K562 (cell line): Measurements from ENCODE around the gene MCC. TPM values are rescaled to one million over a fixed set of nuclear protein-coding genes. Genes with fewer than 3 reads are reported as not detected.

ENCODE experiments used
- ATAC-seq: fragments of 200-7000 bp; cut with Tn5 transposase; 3 replicates; pipeline ENCODE4 v1.9.1; 2020; ENCODE audit warnings: moderate library complexity
- BruUV-seq: library from RNA; stranded (reverse); fragments of 400-500 nt; replicated peaks from 2 replicates; lab custom pipeline; 2021; lab: Mats Ljungman, UMichigan
- CTCF ChIA-PET: fragments of 300-600 bp; formaldehyde crosslinking; extraction: SDS; loops from one replicate; lab custom pipeline; 2021; ENCODE audit warnings: low intra/inter-chr PET ratio; lab: Yijun Ruan, JAX
- POLR2A ChIA-PET: fragments of 300-600, 350-650 bp; sonication (Branson Sonifier 250); formaldehyde crosslinking; extraction: SDS; loops from one replicate; lab custom pipeline; 2021; ENCODE audit warnings: antibody characterized with exemption, inconsistent platforms; lab: Yijun Ruan, JAX
- DNase-seq, 4 experiments: peaks; one replicate each; pipeline versions ENCODE4 v3.0.0 to v3.0.0-alpha.2; 2011 to 2018; ENCODE audit warnings: low spot score in 3 of 4, mixed read lengths in 3 of 4; ENCODE audit errors: extremely low read depth in 1 of 4
- FAIRE-seq: peaks from 2 replicates; lab custom pipeline; 2011; peaks lifted over from hg19 to GRCh38; lab: Jason Lieb, UNC
- H2AFZ ChIP-seq: 2 replicates; pipeline ENCODE4 v1.6.0; 2011; ENCODE audit warnings: low read depth, low read length, control low read depth, inconsistent platforms
- H3K27ac ChIP-seq: fragments of 200-600 bp; 3 replicates; pipeline ENCODE4 v1.8.0; 2011; ENCODE audit warnings: low read depth, mild to moderate bottlenecking, control low read depth, inconsistent platforms, low read length, moderate library complexity, mixed read lengths; ENCODE audit errors: extremely low read depth
- H3K27me3 ChIP-seq, 2 experiments: fragments of 300-600 bp in 1 of 2; 2 replicates in 1 of 2; 3 replicates in 1 of 2; pipeline versions ENCODE4 v1.6.0 to v1.8.0; 2011; ENCODE audit warnings: inconsistent platforms in 2 of 2, low read length in 2 of 2, mild to moderate bottlenecking in 1 of 2, mixed read lengths in 1 of 2, moderate library complexity in 1 of 2; ENCODE audit not compliant: control insufficient read depth in 2 of 2, insufficient read depth in 2 of 2
- H3K36me3 ChIP-seq: fragments of 300-600 bp; 3 replicates; pipeline ENCODE4 v1.8.0; 2011; ENCODE audit warnings: mild to moderate bottlenecking, low read length, inconsistent platforms; ENCODE audit not compliant: control insufficient read depth, insufficient read depth
- H3K4me1 ChIP-seq, 2 experiments: fragments of 200-600 bp in 1 of 2; replicated peaks in 1 of 2; 2 replicates in 1 of 2; 3 replicates in 1 of 2; pipeline versions ENCODE4 v1.5.1 to v1.8.0; 2011; ENCODE audit warnings: inconsistent platforms in 2 of 2, low read length in 2 of 2, mild to moderate bottlenecking in 1 of 2, mixed read lengths in 1 of 2, moderate library complexity in 1 of 2; ENCODE audit not compliant: control insufficient read depth in 2 of 2, insufficient read depth in 2 of 2
- H3K4me2 ChIP-seq: 2 replicates; pipeline ENCODE4 v1.6.1; 2011; ENCODE audit warnings: low read length, control low read depth, inconsistent platforms, mixed read lengths; ENCODE audit not compliant: insufficient read depth
- H3K4me3 ChIP-seq: fragments of 200-600 bp; sonication (generic), shearing (Covaris generic); 2 replicates; pipeline ENCODE4 v1.5.1; 2016; ENCODE audit warnings: control low read depth, inconsistent platforms
- H3K79me2 ChIP-seq: fragments of 200-600 bp; 3 replicates; pipeline ENCODE4 v1.8.0; 2011; ENCODE audit warnings: low read length, inconsistent platforms; ENCODE audit not compliant: control insufficient read depth, insufficient read depth
- H3K9ac ChIP-seq, 2 experiments: 2 replicates each; pipeline versions ENCODE4 v1.6.0 to v1.6.1; 2011; ENCODE audit warnings: low read depth in 2 of 2, low read length in 2 of 2, control low read depth in 1 of 2, inconsistent platforms in 1 of 2, mild to moderate bottlenecking in 1 of 2, mixed read lengths in 1 of 2; ENCODE audit not compliant: insufficient read depth in 1 of 2
- H3K9me1 ChIP-seq: one replicate; pipeline ENCODE4 v1.6.0; 2011; ENCODE audit warnings: inconsistent platforms, mild to moderate bottlenecking, low read length, moderate library complexity; ENCODE audit not compliant: control insufficient read depth, insufficient read depth
- H3K9me3 ChIP-seq: replicated peaks from 2 replicates; pipeline ENCODE4 v1.5.1; 2011; ENCODE audit warnings: low read depth, low read length, inconsistent platforms; ENCODE audit not compliant: control insufficient read depth, insufficient read depth
- H4K20me1 ChIP-seq: replicated peaks from 2 replicates; pipeline ENCODE4 v1.6.1; 2011; ENCODE audit warnings: low read length, inconsistent platforms, mixed read lengths; ENCODE audit not compliant: control insufficient read depth, insufficient read depth
- CHD2 ChIP-seq: IDR thresholded peaks from 2 replicates; pipeline ENCODE4 v1.6.1; 2011; ENCODE audit warnings: low read depth, low read length
- EZH2 ChIP-seq: IDR thresholded peaks from 2 replicates; pipeline ENCODE4 v1.6.1; 2012; ENCODE audit warnings: low read depth, mild to moderate bottlenecking, inconsistent platforms, low read length, borderline replicate concordance
- HDAC8 ChIP-seq: fragments of 450-650 bp; IDR thresholded peaks from 2 replicates; pipeline ENCODE4 v1.6.1; 2016; ENCODE audit warnings: mild to moderate bottlenecking, missing genetic modification characterization, moderate library complexity, missing compliant biosample characterization
- MEF2A ChIP-seq: IDR thresholded peaks from 2 replicates; pipeline ENCODE4 v1.6.1; 2011; ENCODE audit warnings: low read depth, mild to moderate bottlenecking, low read length, moderate library complexity; ENCODE audit not compliant: control insufficient read depth
- ZNF518B ChIP-seq: fragments of 250-450 bp; sonication (Bioruptor Pico); IDR thresholded peaks from 2 replicates; pipeline ENCODE4 v1.5.0; 2021; ENCODE audit warnings: mild to moderate bottlenecking, moderate library complexity
- WGBS: fragments of 100-300 bp; shearing (Covaris generic); methylation state at CpG from one replicate; pipeline ENCODE4 v1.1.6; 2016; ENCODE audit warnings: low coverage, mixed read lengths; ENCODE audit not compliant: insufficient coverage; ENCODE audit errors: missing lambda C conversion rate; 5-methylcytosine and 5-hydroxymethylcytosine counted together
- in situ Hi-C: fragments of 300-500 bp; cut with MboI; formaldehyde crosslinking; loops from 4 replicates; pipeline ENCODE4 v1.15.0; 2018; ENCODE audit warnings: inconsistent platforms, mixed read lengths
- intact Hi-C: fragments of 100-400 bp; cut with micrococcal nuclease; formaldehyde crosslinking; loops from 2 replicates; pipeline ENCODE4 v1.14.2; 2022
- polyA plus RNA-seq, 8 experiments: library from polyadenylated mRNA; depleted of rRNA in 4 of 8; stranded (reverse) in 5 of 8; unstranded in 3 of 8; fragments of >200 nt; fragmentation: Nextera tagmentation in 2 of 8; fragmentation: Illumina TruSeq in 1 of 8; extraction: Ambion mirVana in 2 of 8; extraction: Trizol in 1 of 8; gene quantifications; 2 replicates each; pipeline versions ENCODE4 v1.2.1 to v1.2.3, GENCODE V29; 2011 to 2014; ENCODE audit warnings: inconsistent platforms in 1 of 8, missing spikeins in 1 of 8
- total RNA-seq, 7 experiments: library from RNA; depleted of rRNA in 6 of 7; stranded (reverse); fragments of >200 nt in 6 of 7; fragmentation: Illumina TruSeq in 2 of 7; extraction: Trizol in 2 of 7; gene quantifications; 2 replicates each; pipeline versions ENCODE4 v1.2.1 to v1.2.3, GENCODE V29; 2011 to 2021; ENCODE audit warnings: low replicate concordance in 1 of 7

Gene MCC
- total and polyA plus RNA-seq, 9 of the 15 experiments (the other 6 are each of a cell fraction or from before 2014, with no cell fraction given): 0.04 to 0.24 (median 0.06) TPM; not detected in 1

GRCh38 chr5:113081091-113081839 is 407.0 kb downstream of the MCC start:
- Histone ChIP-seq H3K27ac (no peak overlapping the region), H2AFZ (no peak overlapping the region), H4K20me1 (no peaks in the 10 kb centered on the region), H3K4me3 (no peak overlapping the region), H3K4me2 (no peak overlapping the region), H3K9ac (no peak overlapping the region), H3K9me3 (no peaks in the 10 kb centered on the region), H3K9me1 (no peaks in the 10 kb centered on the region), H3K79me2 (no peaks in the 10 kb centered on the region)
- CTCF ChIA-PET: no interaction called here
- 1% methylated on average over 4 of the region's 4 CpGs for WGBS
- no TSS peak for BruUV-seq
- intact Hi-C loops: no loop called here
- POLR2A ChIA-PET: interaction anchor here (0.7 to 1.5 kb wide), 4 partner anchors 9 to 147 kb away, joined by 3 to 4 read pairs (median 3); no protein-coding TSS in a partner anchor
- no peak for FAIRE-seq
- in situ Hi-C loops: no loop called here
- TF ChIP-seq HDAC8 (no peak), EZH2 (no peak), MEF2A (no peak), ZNF518B (CRISPR knock-in tag) (no peak), CHD2 (no peak)
- TF ChIP-seq, all 486 proteins: peak for 0
- H3K36me3 ChIP-seq: no peaks in the 10 kb centered on the region
- H3K27me3 ChIP-seq: peaks cover 12 to 16% of the 10 kb centered on the region in 2 experiments; a peak in 4 of 5 replicates
- ATAC-seq: no peak
- H3K4me1 ChIP-seq: peaks cover 4 to 5% of the 10 kb centered on the region in 2 experiments; a peak in 3 of 5 replicates
- no peak for DNase-seq
